Epithelial cell of esophagus (primary cell): ENCODE measurements around the gene TLE4.

Source experiments
- DNase-seq: peaks from one replicate; pipeline ENCODE4 v3.0.0; 2010; ENCODE audit warnings: low read depth
- H3K4me3 ChIP-seq: 2 replicates; pipeline ENCODE4 v1.5.1; 2011; ENCODE audit warnings: mild to moderate bottlenecking, low read length, control low read depth
- TF ChIP-seq, protein P1 (sequence below): IDR thresholded peaks from 2 replicates; pipeline ENCODE4 v1.5.1; 2011; ENCODE audit warnings: low read depth, mild to moderate bottlenecking, low read length, control low read depth, inconsistent platforms; ENCODE audit not compliant: insufficient read depth; ENCODE audit errors: missing control alignments

TLE4 gene

GRCh38 chr9:79686381-79687130 lies 114.8 kb downstream of the TLE4 start:
- TF ChIP-seq, protein P1, sequence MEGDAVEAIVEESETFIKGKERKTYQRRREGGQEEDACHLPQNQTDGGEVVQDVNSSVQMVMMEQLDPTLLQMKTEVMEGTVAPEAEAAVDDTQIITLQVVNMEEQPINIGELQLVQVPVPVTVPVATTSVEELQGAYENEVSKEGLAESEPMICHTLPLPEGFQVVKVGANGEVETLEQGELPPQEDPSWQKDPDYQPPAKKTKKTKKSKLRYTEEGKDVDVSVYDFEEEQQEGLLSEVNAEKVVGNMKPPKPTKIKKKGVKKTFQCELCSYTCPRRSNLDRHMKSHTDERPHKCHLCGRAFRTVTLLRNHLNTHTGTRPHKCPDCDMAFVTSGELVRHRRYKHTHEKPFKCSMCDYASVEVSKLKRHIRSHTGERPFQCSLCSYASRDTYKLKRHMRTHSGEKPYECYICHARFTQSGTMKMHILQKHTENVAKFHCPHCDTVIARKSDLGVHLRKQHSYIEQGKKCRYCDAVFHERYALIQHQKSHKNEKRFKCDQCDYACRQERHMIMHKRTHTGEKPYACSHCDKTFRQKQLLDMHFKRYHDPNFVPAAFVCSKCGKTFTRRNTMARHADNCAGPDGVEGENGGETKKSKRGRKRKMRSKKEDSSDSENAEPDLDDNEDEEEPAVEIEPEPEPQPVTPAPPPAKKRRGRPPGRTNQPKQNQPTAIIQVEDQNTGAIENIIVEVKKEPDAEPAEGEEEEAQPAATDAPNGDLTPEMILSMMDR = no peak
- no peak overlapping the region for H3K4me3 ChIP-seq
- peak; percentile 54 for DNase-seq

- TF ChIP-seq, protein P1 = no peak
- DNase-seq = no peak
- no peak overlapping the region for H3K4me3 ChIP-seq
Measured at GRCh38 chr9:79687131-79687447, 115.3 kb downstream of the TLE4 start.

DNA sequence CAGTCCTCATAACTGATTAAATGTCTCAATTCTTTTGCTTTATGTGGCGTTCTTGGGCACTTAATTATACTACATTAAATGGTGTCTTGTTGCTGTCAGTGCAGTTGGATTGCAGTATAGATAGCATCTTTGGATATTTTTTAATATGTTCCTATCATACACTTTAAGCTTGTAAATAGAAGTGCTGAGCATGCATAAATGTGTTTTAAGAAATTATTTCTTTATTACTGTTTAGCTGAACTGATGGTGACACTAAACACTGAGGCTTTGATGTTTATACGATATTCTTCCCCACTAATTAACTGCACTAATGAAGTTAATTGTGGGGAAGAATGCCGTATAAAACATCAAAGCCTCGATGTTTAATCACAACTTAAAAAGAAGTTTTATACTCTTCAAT lies 116.6 kb downstream of the TLE4 start:
- H3K4me3 ChIP-seq = no peak overlapping the region
- DNase-seq = no peak
- TF ChIP-seq, protein P1 = no peak

DNA sequence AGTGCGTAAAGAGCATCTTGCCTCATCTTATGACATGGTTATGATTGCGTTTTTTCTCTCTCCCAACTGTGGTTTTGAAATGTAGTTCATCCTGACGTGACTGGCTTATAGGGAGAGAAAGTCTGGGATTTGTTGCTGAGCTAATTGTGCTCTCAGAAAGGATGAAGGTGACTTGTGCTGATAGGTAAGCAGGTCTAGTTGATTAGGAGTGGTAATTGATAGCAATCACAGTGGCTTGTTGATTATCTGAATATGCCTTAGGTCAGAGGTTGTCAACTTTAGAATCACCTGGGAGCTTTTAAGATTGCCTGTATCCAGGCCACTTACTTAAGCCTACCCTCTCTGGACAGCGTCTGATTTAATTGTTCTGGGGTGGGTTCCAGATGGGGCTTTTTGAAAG lies 117.8 kb downstream of the TLE4 start:
- no peak overlapping the region for H3K4me3 ChIP-seq
- TF ChIP-seq, protein P1 = no peak
- DNase-seq = no peak

GRCh38 chr9:79691496-79691895 lies 119.7 kb downstream of the TLE4 start:
- TF ChIP-seq, protein P1 = no peak
- no peak for DNase-seq
- H3K4me3 ChIP-seq = no peak overlapping the region

DNA sequence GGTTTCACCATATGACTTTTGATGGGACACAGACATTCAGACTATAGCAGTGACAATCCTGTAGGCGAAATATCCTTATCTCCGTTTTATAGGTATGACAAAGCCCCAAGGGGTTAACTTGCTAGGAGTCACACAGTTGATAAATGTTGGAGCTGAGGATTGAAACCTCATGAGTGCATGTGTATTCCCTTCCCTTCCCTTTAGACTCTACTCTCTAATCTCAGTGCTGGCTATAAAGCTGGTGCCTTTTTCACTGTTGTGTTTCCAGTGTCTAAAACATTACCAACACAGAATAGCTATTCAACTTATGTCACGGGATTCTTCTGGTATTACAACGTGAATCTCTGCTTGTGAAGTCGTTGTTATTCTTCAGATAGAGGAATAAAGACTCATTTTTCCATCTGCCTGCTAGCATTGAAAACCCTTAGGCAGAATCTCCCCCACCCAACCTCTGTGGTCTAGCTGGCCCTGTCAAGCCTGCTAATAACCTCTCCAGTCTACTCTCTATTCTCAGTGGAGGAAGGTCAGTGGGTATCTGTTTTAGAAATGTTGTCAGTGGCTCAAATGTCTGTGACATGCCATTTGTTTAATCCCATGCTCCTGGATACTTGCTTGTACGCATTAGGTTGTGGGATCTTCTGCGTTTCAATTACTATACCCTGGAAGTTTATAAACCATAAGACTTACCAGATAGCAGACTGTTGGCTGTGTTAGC lies 121.2 kb downstream of the TLE4 start:
- H3K4me3 ChIP-seq = no peak overlapping the region
- no peak for DNase-seq
- TF ChIP-seq, protein P1 = no peak

DNA sequence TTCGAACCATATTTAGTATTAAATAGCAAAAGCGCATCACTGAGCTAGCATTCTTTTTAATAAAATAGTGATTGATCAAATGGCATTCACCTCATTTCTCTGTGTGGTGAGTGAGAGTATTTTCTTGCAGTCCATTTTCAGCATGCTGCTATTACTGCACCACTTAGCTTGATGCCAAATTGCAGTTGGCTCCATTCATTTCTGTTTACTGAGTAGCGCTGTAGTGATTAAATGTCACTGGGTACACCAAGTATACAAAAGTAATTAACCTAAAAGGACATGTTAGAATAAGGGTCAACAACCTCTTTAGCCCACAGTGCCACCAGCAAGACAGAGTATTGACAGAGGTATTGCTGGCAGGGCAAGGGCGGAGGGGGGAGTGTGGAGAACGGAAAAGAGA lies 122.0 kb downstream of the TLE4 start:
- no peak for DNase-seq
- H3K4me3 ChIP-seq = no peak overlapping the region
- TF ChIP-seq, protein P1 = no peak
